Upper lobe of left lung (tissue), 6 donors: ENCODE measurements around the gene DMWD. TPM values are rescaled to one million over a fixed set of nuclear protein-coding genes. Genes with fewer than 3 reads are reported as not detected.

ENCODE experiments used
- ATAC-seq, 2 donors: fragments of 200-7000 bp; cut with Tn5 transposase; one replicate each; pipeline ENCODE4 v1.9.1; 2022; ENCODE audit warnings: mild to moderate bottlenecking in 2 of 2, moderate library complexity in 2 of 2; ENCODE audit not compliant: low FRiP score in 2 of 2
- DNase-seq, 2 donors: peaks; one replicate each; pipeline ENCODE4 v3.0.0-alpha.2; 2019 to 2020
- H3K27ac ChIP-seq, 4 donors: fragments of 200-600 bp; sonication (generic); one replicate each; pipeline ENCODE4 v1.5.1; 2016 to 2019
- H3K27me3 ChIP-seq, 4 donors: fragments of 200-600 bp; sonication (generic); one replicate each; pipeline ENCODE4 v1.5.1; 2017 to 2019
- H3K36me3 ChIP-seq, 4 donors: fragments of 200-600 bp; sonication (generic); one replicate each; pipeline ENCODE4 v1.5.1; 2016 to 2019
- H3K4me1 ChIP-seq, 4 donors: fragments of 200-600 bp; sonication (generic); one replicate each; pipeline ENCODE4 v1.5.1; 2018 to 2019
- H3K4me3 ChIP-seq, 4 donors: fragments of 200-600 bp; sonication (generic); one replicate each; pipeline ENCODE4 v1.5.1; 2017 to 2019; ENCODE audit warnings: mild to moderate bottlenecking in 2 of 4, moderate library complexity in 1 of 4
- H3K9me3 ChIP-seq, 4 donors: fragments of 200-600 bp; sonication (generic); one replicate each; pipeline ENCODE4 v1.5.1; 2018 to 2019
- CTCF ChIP-seq, 6 experiments: fragments of 450-650 bp in 4 of 6; fragments of 200-600 bp in 2 of 6; sonication (generic) in 2 of 6; IDR thresholded peaks; one replicate each; pipeline ENCODE4 v1.5.1; 2016 to 2019; ENCODE audit warnings: antibody characterized with exemption in 6 of 6
- EP300 ChIP-seq, 4 donors: sonication (generic); formaldehyde crosslinking; IDR thresholded peaks; one replicate each; pipeline ENCODE4 v1.5.1; 2017; ENCODE audit warnings: antibody characterized with exemption in 4 of 4, control low read depth in 2 of 4
- POLR2A ChIP-seq, 4 donors: fragments of 450-650 bp; IDR thresholded peaks; one replicate each; pipeline ENCODE4 v1.5.1; 2016 to 2017; ENCODE audit warnings: antibody characterized with exemption in 4 of 4, mild to moderate bottlenecking in 2 of 4
- POLR2AphosphoS5 ChIP-seq, 2 donors: sonication (generic); formaldehyde crosslinking; IDR thresholded peaks; one replicate each; pipeline ENCODE4 v1.5.1; 2017; ENCODE audit warnings: antibody characterized with exemption in 2 of 2
- WGBS, 2 donors: methylation state at CpG; one replicate each; pipeline ENCODE4 v1.1.5; 2017 to 2018; 5-methylcytosine and 5-hydroxymethylcytosine counted together
- total RNA-seq, 6 donors: library from RNA; depleted of rRNA in 4 of 6; stranded (reverse); fragments of >200 nt in 4 of 6; gene quantifications; one replicate each; pipeline versions ENCODE4 v1.1.0 to v1.2.1, GENCODE V29; 2016 to 2021
- donor health status: DM: no; HTN: no; CAD: no; lungs with moderate emphysema.
- donor health status: DM: no; HTN: yes; CAD: no; lungs with severe emphysema.

DMWD gene
- 100 to 1,000 TPM in 1 of 6 donors, 10 to 100 TPM in 5; 29.4 to 109 (median 57.4) TPM for total RNA-seq

GRCh38 chr19:45792470-45793177, at the start of gene DMWD:
TSS of gene DMWD (minus strand) at chr19:45792845. CDS start at chr19:45792756, 89 bp downstream.
- DNase-seq (peak; percentile 100), ATAC-seq (peak; percentile 98 to 99)
- Histone ChIP-seq H3K36me3 (peaks cover 9 to 34% (median 19%) of the 10 kb centered on the region in 4 donors), H3K4me3 (peak within 1 kb of the TSS; percentile 77 to 99 (median 84)), H3K9me3 (no peaks in the 10 kb centered on the region), H3K27me3 (no peaks in the 10 kb centered on the region), H3K27ac (peak within 1 kb of the TSS; percentile 69 to 87 (median 78)), H3K4me1 (peaks cover 18 to 32% (median 22%) of the 10 kb centered on the region in 4 donors)
- WGBS, 2 donors: 0% methylated on average over 13 of the region's 86 CpGs
- TF ChIP-seq POLR2A (IDR thresholded peaks at IDR 0.05) (peak in 2 of 4 donors; percentile 43 to 72), POLR2AphosphoS5 (IDR thresholded peaks at IDR 0.05) (peak; percentile 35 to 53), EP300 (IDR thresholded peaks at IDR 0.05) (peak in 1 of 4 donors; percentile 23), CTCF (IDR thresholded peaks at IDR 0.05) (peak in 1 of 6 experiments; percentile 27)

DNA sequence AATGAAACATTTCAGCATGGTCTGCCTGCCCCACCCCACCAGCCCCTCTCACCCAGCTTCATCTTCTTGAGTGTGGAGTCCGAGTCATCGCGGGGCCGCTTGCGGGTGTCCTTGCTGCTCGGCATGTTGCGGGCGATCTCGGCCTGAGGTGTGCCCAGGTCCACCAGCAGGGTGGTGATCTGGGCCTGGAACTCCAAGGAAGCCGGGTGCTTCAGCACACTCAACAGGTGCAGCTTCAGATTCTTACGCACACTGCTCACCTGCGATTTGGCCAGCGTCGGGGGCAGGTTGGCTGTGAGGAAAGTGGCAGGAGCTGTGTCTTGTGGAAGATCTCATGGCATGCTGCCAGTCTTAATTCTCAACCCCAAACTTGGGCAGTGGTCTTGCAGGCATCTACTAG, 49.6 kb upstream of the DMWD start:
- WGBS, 2 donors: 91 to 99% methylated on average over 14 of the region's 14 CpGs
- ATAC-seq (no peak), DNase-seq (peak in 1 of 2 donors; percentile 71)
- no peaks in the 10 kb centered on the region for H3K9me3 ChIP-seq
- no peak for TF ChIP-seq POLR2AphosphoS5 (IDR thresholded peaks at IDR 0.05)
- TF ChIP-seq EP300 (IDR thresholded peaks at IDR 0.05): no peak
- TF ChIP-seq POLR2A (IDR thresholded peaks at IDR 0.05): no peak
- peaks cover 46 to 100% (median 90%) of the 10 kb centered on the region in 4 donors for H3K36me3 ChIP-seq
- no peaks in the 10 kb centered on the region for H3K27me3 ChIP-seq
- no peaks in the 10 kb centered on the region for H3K4me1 ChIP-seq
- no peak overlapping the region for H3K27ac ChIP-seq
- no peak overlapping the region for H3K4me3 ChIP-seq

- Histone ChIP-seq H3K4me1 (peaks cover 0 to 12% (median 0%) of the 10 kb centered on the region in 4 donors), H3K36me3 (peaks cover 45 to 100% (median 89%) of the 10 kb centered on the region in 4 donors), H3K27me3 (no peaks in the 10 kb centered on the region), H3K4me3 (no peak overlapping the region), H3K9me3 (no peaks in the 10 kb centered on the region), H3K27ac (peak overlapping the region in 1 of 4 donors; percentile 23)
- TF ChIP-seq POLR2A (IDR thresholded peaks at IDR 0.05): no peak
- no peak for TF ChIP-seq EP300 (IDR thresholded peaks at IDR 0.05)
- TF ChIP-seq CTCF (IDR thresholded peaks at IDR 0.05): no peak
- TF ChIP-seq POLR2AphosphoS5 (IDR thresholded peaks at IDR 0.05): no peak
- DNase-seq (peak in 1 of 2 donors; percentile 51), ATAC-seq (peak; percentile 40 to 86)
- WGBS, 2 donors: 63 to 79% methylated on average over 6 to 7 of the region's 7 CpGs
These were observed 42.3 kb upstream of the DMWD start for GRCh38 chr19:45834970-45835369.

DNA sequence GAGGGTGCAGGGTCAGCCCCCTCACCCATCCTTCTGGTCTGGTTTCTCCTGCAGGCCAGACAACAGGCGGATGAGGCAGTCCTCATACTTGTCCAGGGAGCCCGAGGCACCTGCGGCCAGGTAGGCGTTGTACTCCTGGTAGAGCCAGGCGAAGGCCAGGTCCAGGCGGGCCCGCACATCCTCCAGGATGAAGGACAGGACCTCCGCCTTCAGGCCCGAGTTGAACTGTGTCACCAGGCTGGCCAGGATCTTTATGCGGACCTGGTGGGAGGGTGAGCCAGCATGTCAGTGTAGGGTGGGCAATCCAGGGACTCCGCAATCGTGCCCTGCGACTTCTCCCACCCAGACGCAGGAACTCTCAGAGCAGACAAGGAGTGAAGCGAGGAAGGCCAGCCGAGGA, 36.3 kb upstream of the DMWD start:
- peaks cover 63 to 100% (median 97%) of the 10 kb centered on the region in 4 donors for H3K36me3 ChIP-seq
- no peak for ATAC-seq
- no peaks in the 10 kb centered on the region for H3K4me1 ChIP-seq
- no peaks in the 10 kb centered on the region for H3K9me3 ChIP-seq
- no peak for DNase-seq
- H3K27ac ChIP-seq: no peak overlapping the region
- 96% methylated on average over 13 to 16 of the region's 16 CpGs for WGBS, 2 donors
- H3K27me3 ChIP-seq: no peaks in the 10 kb centered on the region
- no peak overlapping the region for H3K4me3 ChIP-seq
- TF ChIP-seq CTCF (IDR thresholded peaks at IDR 0.05): no peak
- no peak for TF ChIP-seq POLR2AphosphoS5 (IDR thresholded peaks at IDR 0.05)
- no peak for TF ChIP-seq POLR2A (IDR thresholded peaks at IDR 0.05)
- no peak for TF ChIP-seq EP300 (IDR thresholded peaks at IDR 0.05)

DNA sequence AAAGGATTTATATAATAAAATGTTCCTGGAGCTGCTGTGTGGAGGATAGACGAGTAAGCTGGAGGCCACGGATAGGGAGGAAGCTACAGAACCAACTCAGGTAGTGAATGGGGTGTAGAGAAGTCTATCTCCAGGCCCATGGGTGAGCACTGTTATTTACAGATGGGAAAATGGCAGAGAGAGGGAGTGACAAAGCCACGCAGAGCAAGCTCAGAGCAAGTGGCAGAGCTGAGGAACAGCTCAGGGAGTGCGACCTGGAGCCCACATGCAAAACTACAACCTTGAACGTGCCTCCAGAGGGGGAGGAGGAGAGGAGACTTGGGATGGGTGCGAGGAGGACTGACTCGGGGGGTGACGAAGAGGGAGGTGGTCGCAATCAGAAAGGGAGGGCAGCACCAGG, 35.9 kb upstream of the DMWD start:
- no peaks in the 10 kb centered on the region for H3K9me3 ChIP-seq
- no peak overlapping the region for H3K4me3 ChIP-seq
- H3K27me3 ChIP-seq: no peaks in the 10 kb centered on the region
- DNase-seq (no peak), ATAC-seq (no peak)
- no peaks in the 10 kb centered on the region for H3K4me1 ChIP-seq
- 91 to 92% methylated on average over 9 of the region's 9 CpGs for WGBS, 2 donors
- TF ChIP-seq CTCF (IDR thresholded peaks at IDR 0.05) (no peak), EP300 (IDR thresholded peaks at IDR 0.05) (no peak), POLR2A (IDR thresholded peaks at IDR 0.05) (no peak), POLR2AphosphoS5 (IDR thresholded peaks at IDR 0.05) (no peak)
- no peak overlapping the region for H3K27ac ChIP-seq
- H3K36me3 ChIP-seq: peaks cover 59 to 100% (median 97%) of the 10 kb centered on the region in 4 donors
